T47D (cell line): ENCODE measurements around the gene RFX3.

Experiments used
- DNase-seq, 2 experiments: peaks; one replicate each; pipeline versions ENCODE4 v3.0.0 to v3.0.0-alpha.2; 2011 to 2012; ENCODE audit warnings: low read depth in 1 of 2, low spot score in 1 of 2
- JUND ChIP-seq: IDR thresholded peaks from 2 replicates; pipeline ENCODE4 v1.6.1; 2012; ENCODE audit warnings: low read depth
- in situ Hi-C: cut with HindIII; loops from 2 replicates; pipeline ENCODE4 v1.10.0; 2016; ENCODE audit warnings: low sequenced_read_pairs, low pct_unique_long_range_greater_than_20kb

The RFX3 gene

GRCh38 chr9:3177146-3177761 lies 348.5 kb downstream of the RFX3 start:
- in situ Hi-C loops: no loop called here

GRCh38 chr9:3173374-3173773 lies 352.4 kb downstream of the RFX3 start:
- in situ Hi-C loops: no loop called here
- DNase-seq: no peak
- TF ChIP-seq JUND: no peak

More at GRCh38 chr9:3177146-3177761, 348.5 kb downstream of the RFX3 start:
- no peak for DNase-seq
- no peak for TF ChIP-seq JUND

- no peak for DNase-seq
- in situ Hi-C loops: no loop called here
- no peak for TF ChIP-seq JUND
These were observed 355.0 kb downstream of the RFX3 start for GRCh38 chr9:3170819-3171218.
